C4-2B (cell line): Measurements from ENCODE around the gene GPA33.

ENCODE experiments used
- ZFX ChIP-seq: fragments of 450-650 bp; IDR thresholded peaks from 2 replicates; pipeline ENCODE4 v1.6.1; 2017
- TF ChIP-seq, protein P1 (sequence below): fragments of 450-650 bp; conservative IDR thresholded peaks from 2 replicates; pipeline ENCODE4 v1.5.1; 2017; ENCODE audit warnings: mild to moderate bottlenecking

DNA sequence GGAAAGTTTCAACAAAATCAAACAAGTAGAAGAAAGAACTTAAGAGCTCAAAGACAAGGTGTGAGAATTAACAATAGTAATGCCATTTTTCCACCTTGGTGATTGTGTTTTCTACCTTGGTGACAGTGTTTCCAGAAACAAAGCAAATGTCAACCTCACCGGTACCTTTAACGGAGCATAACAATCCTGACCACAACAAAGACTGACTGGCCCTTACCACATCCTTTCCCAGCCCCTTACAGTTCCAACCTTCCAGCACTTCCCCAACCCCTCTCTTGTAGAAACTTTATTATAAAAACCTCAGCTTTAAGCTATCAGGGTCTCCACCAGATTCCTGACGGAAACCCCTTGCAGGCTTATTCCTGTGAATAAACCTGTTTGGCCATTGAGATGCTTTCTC is 20.4 kb upstream of the GPA33 start:
- TF ChIP-seq, protein P1, sequence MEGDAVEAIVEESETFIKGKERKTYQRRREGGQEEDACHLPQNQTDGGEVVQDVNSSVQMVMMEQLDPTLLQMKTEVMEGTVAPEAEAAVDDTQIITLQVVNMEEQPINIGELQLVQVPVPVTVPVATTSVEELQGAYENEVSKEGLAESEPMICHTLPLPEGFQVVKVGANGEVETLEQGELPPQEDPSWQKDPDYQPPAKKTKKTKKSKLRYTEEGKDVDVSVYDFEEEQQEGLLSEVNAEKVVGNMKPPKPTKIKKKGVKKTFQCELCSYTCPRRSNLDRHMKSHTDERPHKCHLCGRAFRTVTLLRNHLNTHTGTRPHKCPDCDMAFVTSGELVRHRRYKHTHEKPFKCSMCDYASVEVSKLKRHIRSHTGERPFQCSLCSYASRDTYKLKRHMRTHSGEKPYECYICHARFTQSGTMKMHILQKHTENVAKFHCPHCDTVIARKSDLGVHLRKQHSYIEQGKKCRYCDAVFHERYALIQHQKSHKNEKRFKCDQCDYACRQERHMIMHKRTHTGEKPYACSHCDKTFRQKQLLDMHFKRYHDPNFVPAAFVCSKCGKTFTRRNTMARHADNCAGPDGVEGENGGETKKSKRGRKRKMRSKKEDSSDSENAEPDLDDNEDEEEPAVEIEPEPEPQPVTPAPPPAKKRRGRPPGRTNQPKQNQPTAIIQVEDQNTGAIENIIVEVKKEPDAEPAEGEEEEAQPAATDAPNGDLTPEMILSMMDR, result no peak
- no peak for TF ChIP-seq ZFX
